GM19397 (cell line): ENCODE results near the gene SLC7A5.
"Not testable (repeated sequence)": the region's sequence is repeated elsewhere in the genome, so short reads cannot be mapped to it uniquely, and the experiment has no call there.

Source experiments
- ATAC-seq: cut with Tn5 transposase; IDR thresholded peaks from one replicate; pipeline ENCODE4 v1.9.1; 2021; ENCODE audit warnings: mild to moderate bottlenecking, moderate library complexity; ENCODE audit not compliant: unreplicated experiment

The SLC7A5 gene

DNA sequence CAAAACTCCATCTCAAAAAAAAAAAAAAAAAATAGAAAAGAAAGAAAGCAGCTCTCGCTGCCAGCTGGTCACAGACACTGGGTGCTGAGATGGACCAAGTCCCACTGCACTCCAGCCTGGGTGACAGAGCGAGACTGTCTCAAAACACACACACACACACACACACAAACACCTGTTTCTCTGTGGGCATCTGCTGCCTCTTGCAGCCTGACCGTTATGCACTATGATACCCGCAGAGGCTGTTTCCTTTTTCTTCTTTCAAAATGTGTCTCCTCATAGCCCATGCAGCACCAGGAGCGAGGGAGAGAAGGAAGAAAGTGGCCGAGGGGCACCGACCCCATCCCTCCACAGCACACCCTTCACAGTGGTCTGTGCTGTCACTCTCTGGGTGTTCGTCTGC lies 66.6 kb downstream of the SLC7A5 start:
- no peak for ATAC-seq

DNA sequence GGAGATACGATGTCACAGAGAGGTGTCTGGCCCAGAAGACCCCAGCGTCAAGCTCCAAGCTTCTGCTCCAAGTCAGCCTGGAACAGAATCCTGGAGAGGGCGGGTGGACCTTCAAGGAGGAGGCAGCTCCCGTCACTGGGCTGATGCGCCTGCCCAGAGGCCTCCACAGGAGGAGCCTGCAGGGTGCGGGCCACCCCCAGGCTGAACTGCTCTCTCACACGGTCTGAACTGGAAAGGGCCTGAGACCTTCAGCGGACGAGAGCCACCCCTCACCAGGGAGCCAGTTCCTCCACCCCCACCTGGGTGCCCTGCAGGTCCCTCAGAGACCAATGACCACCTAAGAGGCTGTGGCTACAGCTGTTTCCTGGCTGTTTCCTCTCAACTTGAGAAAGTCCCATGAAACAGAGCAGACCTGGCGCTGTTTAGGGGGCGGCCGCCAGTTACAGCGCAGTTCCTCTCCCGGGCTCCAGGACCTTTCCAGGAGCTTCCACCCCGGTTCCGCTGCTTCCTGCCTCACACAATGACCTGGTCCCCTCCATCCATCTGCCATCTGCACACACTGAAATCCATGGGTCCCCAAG lies 67.5 kb downstream of the SLC7A5 start:
- no peak for ATAC-seq

DNA sequence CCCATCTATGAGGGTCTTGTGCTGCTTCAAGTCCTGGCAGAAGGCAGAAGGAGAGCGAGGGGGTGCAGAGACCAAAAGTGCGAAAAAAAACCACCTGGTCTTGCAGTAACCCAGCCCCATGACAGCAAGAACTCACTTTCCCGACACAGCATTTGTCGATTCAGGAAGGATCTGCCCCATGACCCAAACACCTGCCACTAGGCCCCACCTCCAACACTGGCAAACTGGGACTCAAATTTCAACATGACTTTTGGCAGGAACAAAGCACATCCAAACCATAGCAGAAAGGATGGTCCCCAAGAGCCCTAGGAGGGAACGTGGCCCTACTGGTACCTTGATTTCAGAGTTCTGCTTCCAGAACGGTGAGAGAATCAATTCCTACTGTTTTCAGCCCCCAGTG lies 68.8 kb downstream of the SLC7A5 start:
- ATAC-seq: no peak

DNA sequence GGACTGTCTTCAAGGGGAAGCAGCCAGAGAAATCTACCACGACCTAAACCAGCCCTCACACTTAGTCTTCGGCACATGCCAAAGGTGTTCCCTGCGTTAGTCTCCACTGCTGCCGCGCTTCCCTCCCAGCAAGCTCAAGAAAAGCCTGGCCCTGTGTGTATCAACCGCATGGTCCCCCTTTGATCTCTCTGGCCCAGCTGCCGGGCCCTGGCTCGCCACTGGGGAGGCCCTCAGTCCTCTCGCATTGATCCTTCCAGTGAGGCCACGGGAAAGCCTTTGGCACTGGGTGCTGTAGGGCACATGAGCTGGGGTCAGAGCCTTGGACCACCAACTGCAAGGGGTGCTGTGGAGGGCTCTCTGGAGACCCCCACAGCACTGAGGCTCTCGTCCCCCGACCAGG lies 74.0 kb downstream of the SLC7A5 start:
- no peak for ATAC-seq

DNA sequence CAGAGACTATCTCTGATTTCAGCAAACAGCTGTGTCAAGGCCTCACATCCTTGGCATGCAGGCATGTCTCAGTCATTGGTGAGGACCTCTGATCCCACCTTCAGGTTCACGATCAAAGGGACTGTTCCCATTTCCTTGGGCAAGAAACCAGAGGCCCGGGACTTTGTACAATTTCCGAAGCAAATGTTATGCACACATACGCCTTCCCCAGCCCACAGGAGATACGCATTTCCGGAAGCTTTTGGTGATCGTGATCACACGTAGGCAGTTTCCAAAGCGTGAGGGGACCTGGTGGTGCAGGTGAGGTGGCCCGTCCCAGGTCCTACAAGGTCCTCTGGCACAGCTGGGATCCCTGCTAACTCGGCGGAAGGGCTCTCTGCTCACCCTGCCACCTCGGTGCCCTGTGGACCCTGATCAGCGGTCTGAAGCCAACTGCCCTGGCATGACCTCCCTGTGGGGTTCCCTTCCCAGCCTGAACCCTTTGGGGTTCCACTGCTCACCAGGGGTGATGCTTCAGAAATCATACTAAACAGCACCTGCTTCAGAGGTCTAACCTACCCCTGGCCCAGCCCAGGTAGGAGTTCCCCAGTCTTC lies 74.7 kb downstream of the SLC7A5 start:
- no peak for ATAC-seq

DNA sequence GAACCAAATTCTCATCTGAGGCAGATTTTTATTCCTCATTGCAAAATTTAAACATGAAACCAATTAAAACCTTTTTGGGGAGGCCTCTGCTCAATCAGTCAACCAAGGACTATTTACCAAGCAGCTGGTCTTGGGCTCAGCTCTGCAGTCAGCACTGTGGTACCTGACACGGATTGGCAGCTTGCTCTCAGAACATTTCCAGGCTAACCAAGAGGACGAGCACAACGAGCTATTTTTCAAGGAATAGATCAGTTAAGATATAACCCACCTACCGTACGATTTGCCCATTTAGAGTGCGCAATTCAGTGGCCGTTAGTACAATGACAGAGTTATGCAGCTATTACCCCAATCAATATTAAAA lies 77.1 kb downstream of the SLC7A5 start:
- ATAC-seq: no peak

DNA sequence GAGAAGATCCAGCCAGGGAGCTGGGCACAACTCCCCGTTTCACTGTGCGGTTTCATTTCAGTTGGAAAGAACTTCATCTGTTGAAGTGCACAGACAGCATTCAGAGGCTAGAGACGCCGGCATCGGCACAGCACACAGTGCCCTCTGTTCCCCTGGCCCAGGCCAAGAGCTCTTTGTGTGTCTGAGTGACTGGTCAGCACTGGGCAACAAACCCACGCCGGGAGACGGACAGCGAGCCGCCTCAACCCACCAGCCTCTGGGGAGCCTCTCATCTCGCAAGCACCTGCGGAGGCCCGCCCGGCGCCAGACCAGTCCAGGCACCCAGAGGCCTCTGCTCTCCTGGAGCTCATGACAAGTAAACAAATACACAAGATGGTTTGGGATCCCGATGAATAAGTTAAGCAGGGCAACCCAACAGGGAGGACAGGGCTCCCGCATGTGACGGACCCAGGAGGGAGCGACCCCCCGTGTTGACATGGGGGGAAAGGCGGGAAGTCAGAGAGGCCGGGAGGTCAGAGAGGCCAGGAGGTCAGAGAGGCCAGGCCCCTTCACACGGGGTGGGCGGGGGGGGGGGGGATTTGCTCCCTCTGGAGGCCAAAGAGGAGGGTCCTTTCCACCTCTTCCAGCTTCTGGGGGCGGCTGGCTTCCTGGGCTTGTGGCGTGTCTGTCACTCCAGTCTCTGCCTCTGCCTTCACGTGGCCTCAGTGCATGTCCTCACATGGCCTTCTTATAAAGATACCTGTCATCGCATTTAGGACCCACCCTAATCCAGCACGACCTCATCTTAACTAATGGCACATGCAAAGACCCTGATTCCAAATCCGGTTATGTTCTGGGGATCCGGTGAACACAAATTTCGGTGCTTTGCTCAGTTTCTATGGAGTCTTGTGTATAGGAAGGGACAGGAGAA lies 77.8 kb downstream of the SLC7A5 start:
- ATAC-seq: no peak

DNA sequence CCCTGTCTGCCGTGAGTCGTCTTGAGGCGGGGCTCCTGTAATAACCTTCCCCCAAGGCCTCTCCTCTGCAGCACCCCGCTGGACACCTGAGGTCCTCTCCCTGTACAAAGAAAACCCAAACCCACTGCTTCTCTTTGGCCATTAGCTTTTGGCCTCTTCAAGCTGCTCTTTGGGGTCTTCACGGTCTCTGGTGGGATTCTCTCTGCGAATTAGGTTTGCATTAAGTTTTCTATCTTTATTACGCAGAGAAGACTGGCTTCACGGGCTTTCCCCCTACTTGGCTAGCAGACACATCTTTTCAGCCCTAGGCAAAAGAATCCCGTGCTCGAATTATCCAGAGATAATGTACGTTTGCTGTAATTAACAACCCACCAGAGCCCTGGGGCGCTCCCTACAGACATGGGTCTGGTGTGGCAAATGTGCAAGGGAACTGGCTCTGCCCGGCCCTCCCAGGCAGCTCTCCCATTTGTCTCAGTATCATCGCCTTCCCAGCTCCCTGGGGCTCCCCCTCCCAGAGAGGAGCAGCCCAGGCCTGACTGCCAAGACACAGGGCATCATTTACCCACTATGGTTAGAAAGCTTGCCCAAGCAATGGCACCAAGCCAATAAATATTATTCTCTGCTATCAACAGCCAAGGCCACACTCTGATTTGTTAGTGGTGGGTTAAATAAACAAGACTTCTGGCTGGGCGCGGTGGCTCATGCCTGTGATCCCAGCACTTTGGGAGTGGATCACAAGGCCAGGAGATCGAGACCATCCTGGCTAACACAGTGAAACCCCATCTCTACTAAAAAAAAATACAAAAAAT lies 78.8 kb downstream of the SLC7A5 start:
- no peak for ATAC-seq

DNA sequence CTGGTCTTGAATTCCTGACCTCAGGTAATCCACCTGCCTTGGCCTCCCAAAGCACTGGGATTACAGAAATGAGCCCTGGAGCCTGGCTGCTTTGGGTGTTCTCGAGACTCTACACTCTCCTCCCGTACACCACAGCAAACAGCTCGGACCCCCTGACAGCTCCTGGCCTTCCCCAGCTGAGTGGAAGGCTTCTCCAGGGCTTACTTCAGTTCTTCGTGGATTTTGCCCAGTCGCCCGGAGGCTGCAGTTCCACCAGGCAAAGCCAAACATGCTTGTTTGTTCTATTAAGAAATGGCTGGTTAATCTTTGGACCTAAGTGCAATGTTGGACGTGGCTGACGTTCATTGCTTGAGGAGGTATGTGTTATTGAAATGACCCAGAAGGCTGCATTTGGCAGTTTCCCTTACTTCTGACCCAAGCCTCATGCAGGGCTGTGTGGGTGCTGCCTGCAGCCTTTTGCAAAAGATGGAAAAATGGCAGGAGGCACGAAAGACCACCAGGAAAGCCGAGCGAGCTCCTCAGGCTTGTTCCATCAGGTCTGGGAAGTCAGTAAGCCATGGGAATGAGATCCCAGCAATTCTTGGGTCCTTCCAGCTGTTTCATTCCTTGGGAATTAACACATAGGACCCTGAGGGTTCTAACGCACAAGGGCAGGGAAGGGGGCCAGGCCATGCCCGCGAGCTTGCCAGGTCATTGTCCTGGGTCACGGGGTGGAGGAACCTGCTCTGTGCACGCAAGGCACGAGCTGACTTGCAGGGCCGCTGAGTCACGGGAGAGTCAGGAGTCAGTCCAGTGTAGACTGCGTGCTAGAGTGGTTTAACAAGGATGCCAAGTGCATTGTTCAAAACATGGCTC lies 79.6 kb downstream of the SLC7A5 start:
- ATAC-seq: no peak

DNA sequence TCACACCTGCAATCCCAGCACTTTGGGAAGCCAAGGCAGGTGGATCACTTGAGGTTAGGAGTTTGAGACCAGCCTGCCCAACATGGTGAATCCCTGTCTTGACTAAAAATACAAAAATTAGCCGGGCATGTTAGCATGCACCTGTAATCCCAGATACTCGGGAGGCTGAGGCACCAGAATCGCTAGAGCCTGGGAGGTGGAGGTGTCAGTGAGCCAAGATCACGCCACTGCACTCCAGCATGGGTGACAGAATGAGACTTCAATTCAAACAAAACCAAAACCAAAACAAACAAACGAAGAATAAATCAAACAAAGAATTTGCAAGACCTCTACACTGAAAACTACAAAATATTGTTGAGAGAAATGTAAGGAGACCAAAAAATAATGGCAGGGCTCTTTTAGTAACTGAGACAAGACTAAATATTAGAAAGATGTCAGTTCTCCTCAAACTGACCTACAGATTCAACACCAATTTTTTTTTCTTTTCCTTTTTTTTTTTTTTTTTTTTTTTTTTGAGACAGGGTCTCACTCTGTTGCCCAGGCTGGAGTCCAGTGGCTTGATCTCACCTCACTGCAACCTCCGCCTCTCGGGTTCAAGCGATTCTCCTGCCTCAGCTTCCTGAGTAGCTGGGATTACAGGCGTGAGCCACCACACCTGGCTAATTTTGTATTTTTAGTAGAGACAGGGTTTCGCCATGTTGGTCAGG lies 80.4 kb downstream of the SLC7A5 start:
- not testable (repeated sequence) for ATAC-seq

DNA sequence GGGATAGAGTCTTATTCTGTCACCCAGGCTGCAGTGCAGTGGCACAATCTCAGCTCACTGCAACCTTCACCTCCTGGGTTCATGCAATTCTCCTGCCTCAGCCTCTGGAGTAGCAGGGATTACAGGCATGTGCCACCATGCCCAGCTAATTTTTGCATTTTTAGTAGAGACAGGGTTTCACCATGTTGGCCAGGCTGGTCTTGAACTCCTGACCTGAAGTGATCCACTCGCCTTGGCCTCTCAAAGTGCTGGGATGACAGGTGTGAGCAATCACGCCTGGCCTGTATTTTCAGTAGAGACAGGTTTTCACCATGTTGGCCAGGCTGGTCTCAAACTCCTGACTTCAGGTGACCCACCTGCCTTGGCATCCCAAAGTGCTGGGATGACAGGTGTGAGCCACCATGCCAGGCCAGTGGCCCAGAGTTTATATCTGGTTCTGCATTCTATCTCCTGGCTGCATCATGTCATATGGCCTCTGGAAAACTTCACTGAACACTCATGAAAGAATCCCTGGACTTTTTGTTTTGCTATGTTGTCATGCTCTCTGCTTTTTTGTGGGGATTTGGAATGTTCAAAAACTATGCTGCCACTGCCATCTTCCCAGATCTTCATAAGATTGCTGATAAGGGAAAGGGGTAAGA lies 81.7 kb downstream of the SLC7A5 start:
- ATAC-seq: not testable (repeated sequence)

DNA sequence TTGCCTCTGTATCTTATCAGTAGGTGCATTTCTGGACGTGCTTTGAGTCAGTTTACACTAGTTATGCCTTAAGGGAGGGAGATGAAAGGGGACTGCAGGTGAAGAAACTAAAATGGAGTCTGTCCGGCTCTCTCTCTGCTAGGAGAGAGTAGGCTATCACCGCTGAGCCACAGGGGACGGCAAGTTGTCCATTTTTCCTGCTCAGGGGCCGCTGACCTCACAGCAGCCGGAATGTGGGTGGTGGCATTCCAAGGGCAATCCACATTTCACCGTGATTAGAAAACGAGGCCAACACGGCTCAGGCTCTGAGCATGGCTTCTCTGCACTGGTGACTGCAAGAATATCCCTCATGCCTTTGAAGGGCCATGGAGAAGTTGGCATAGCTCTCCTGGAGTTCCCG lies 84.5 kb downstream of the SLC7A5 start:
- no peak for ATAC-seq

DNA sequence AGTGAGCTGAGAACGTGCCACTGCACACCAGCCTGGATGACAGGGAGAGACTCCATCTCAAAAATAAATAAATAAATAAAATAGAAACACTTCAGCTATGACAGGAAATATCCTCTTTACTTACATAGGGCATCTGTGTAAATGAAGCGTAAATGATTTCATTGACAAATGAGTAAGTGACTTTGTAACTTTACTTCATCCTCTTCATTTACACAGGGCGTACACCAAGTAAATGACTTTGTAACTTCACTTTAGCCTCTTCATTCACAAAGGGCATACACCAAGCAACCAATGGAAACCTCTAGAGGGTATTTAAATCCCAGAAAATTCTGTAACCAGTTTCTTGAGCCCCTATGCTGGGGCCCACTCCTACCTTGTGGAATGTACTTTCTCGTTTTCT lies 87.3 kb downstream of the SLC7A5 start:
- ATAC-seq: no peak

DNA sequence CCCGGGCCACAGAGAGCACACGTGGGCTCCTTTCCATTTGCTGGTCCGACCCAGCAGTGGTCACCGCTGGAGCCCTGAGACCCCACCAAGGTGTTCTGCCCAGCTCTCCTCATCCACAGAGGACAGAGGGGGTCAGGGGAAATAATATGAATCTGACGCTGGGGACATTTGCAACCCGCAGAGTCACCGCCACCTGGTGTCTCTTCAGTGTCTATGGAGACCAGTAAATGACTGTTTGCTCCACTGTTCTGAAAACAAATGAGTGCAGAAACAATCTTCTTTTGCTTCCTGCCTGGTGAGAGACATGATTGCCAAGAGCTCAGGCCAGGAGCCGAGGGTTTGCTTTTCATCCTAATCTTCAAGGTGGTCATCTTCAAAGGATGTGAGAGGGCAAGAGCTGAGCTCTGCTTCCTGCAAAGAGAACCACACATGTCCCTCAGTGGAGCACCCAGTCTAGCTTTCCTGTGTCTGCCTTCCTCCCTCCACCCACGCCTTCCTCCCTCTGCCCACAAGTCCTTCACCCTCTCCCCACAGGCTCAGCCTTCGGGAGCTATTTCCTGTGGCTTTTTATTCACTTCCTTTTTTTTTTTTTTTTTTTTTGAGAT lies 88.8 kb downstream of the SLC7A5 start:
- ATAC-seq: no peak
